ENCODE measurements around the gene SLC6A17.

Gene SLC6A17

GRCh38 chr1:110224240-110224995 lies 74.1 kb downstream of the SLC6A17 start:
- no peak for DNase-seq

GRCh38 chr1:110225212-110225611 lies 74.9 kb downstream of the SLC6A17 start:
- DNase-seq: no peak

GRCh38 chr1:110225756-110226404 lies 75.6 kb downstream of the SLC6A17 start:
- DNase-seq: no peak

- DNase-seq: no peak
Observed at GRCh38 chr1:110227774-110228173, 77.5 kb downstream of the SLC6A17 start.

GRCh38 chr1:110228381-110228780 lies 78.1 kb downstream of the SLC6A17 start:
- no peak for DNase-seq

- no peak for DNase-seq
Observed at GRCh38 chr1:110228869-110229268, 78.6 kb downstream of the SLC6A17 start.

- no peak for DNase-seq
Observed at GRCh38 chr1:110229348-110230001, 79.2 kb downstream of the SLC6A17 start.

- no peak for DNase-seq
Observed at GRCh38 chr1:110230381-110231199, 80.3 kb downstream of the SLC6A17 start.

- no peak for DNase-seq
Observed at GRCh38 chr1:110233861-110234260, 83.6 kb downstream of the SLC6A17 start.

- DNase-seq: no peak
Observed at GRCh38 chr1:110234691-110235090, 84.4 kb downstream of the SLC6A17 start.

- DNase-seq: no peak
Observed at GRCh38 chr1:110235181-110235833, 85.0 kb downstream of the SLC6A17 start.

GRCh38 chr1:110235834-110236682 lies 85.8 kb downstream of the SLC6A17 start:
- DNase-seq: no peak

- no peak for DNase-seq
Observed at GRCh38 chr1:110237386-110238152, 87.3 kb downstream of the SLC6A17 start.

GRCh38 chr1:110239441-110240430 lies 89.4 kb downstream of the SLC6A17 start:
- no peak for DNase-seq

- DNase-seq: no peak
Observed at GRCh38 chr1:110240476-110241210, 90.3 kb downstream of the SLC6A17 start.

- no peak for DNase-seq
Observed at GRCh38 chr1:110241516-110241915, 91.2 kb downstream of the SLC6A17 start.

GRCh38 chr1:110242062-110242461 lies 91.8 kb downstream of the SLC6A17 start:
- no peak for DNase-seq

- DNase-seq: no peak
Observed at GRCh38 chr1:110242731-110243130, 92.4 kb downstream of the SLC6A17 start.

GRCh38 chr1:110243146-110243545 lies 92.9 kb downstream of the SLC6A17 start:
- no peak for DNase-seq
